Caco-2 (cell line): Measurements from ENCODE around the gene COL20A1. TPM values are rescaled to one million over a fixed set of nuclear protein-coding genes. Genes with fewer than 3 reads are reported as not detected.

Experiments
- BruUV-seq: library from RNA; stranded (reverse); fragments of 400-500 nt; replicated peaks from 2 replicates; lab custom pipeline; 2021; lab: Mats Ljungman, UMichigan
- CTCF ChIA-PET: fragments of 300-600 bp; sonication (Branson Sonifier 250); formaldehyde crosslinking; loops from one replicate; lab custom pipeline; 2022; ENCODE audit warnings: antibody characterized with exemption; lab: Charles Lee
- POLR2A ChIA-PET: fragments of 300-600 bp; sonication (Branson Sonifier 250); formaldehyde crosslinking; loops from one replicate; lab custom pipeline; 2022; ENCODE audit warnings: antibody characterized with exemption; lab: Charles Lee
- DNase-seq, 2 experiments: peaks; one replicate each; pipeline versions ENCODE4 v3.0.0 to v3.0.0-alpha.2; 2020 to 2022
- H3K27me3 ChIP-seq: replicated peaks from 2 replicates; pipeline ENCODE4 v1.6.0; 2011; ENCODE audit warnings: low read length; ENCODE audit not compliant: control insufficient read depth, insufficient read depth
- H3K36me3 ChIP-seq: 2 replicates; pipeline ENCODE4 v1.5.1; 2011; ENCODE audit warnings: low read length; ENCODE audit not compliant: control insufficient read depth, insufficient read depth
- H3K4me1 ChIP-seq: fragments of 250-450 bp; sonication (Bioruptor Pico); 2 replicates; pipeline ENCODE4 v1.5.1; 2020; ENCODE audit warnings: mild to moderate bottlenecking
- H3K4me3 ChIP-seq: 2 replicates; pipeline ENCODE4 v1.5.1; 2011; ENCODE audit warnings: low read depth, mild to moderate bottlenecking, control low read depth, low read length
- H3K9me3 ChIP-seq: fragments of 250-450 bp; sonication (Bioruptor Pico); 2 replicates; pipeline ENCODE4 v1.5.1; 2020; ENCODE audit warnings: mild to moderate bottlenecking, moderate library complexity
- H3K27ac Mint-ChIP-seq: one replicate; pipeline ENCODE4 v1.8.0; 2022; ENCODE audit warnings: mixed read lengths; ENCODE audit not compliant: unreplicated experiment
- H3K27me3 Mint-ChIP-seq: one replicate; pipeline ENCODE4 v1.8.0; 2022; ENCODE audit warnings: mixed read lengths; ENCODE audit not compliant: insufficient read depth, unreplicated experiment
- H3K36me3 Mint-ChIP-seq: one replicate; pipeline ENCODE4 v1.8.0; 2022; ENCODE audit warnings: mild to moderate bottlenecking, mixed read lengths; ENCODE audit not compliant: insufficient read depth, unreplicated experiment
- H3K4me1 Mint-ChIP-seq: one replicate; pipeline ENCODE4 v1.8.0; 2022; ENCODE audit warnings: low read depth, mixed read lengths; ENCODE audit not compliant: unreplicated experiment
- H3K4me3 Mint-ChIP-seq: one replicate; pipeline ENCODE4 v1.8.0; 2022; ENCODE audit warnings: mild to moderate bottlenecking, moderate library complexity, mixed read lengths; ENCODE audit not compliant: unreplicated experiment
- H3K9me3 Mint-ChIP-seq: one replicate; pipeline ENCODE4 v1.8.0; 2022; ENCODE audit warnings: mixed read lengths; ENCODE audit not compliant: unreplicated experiment
- intact Hi-C: fragments of 100-400 bp; cut with micrococcal nuclease; formaldehyde crosslinking; loops from one replicate; pipeline ENCODE4 v1.10.0; 2022; ENCODE audit not compliant: unreplicated experiment
- total RNA-seq: library from RNA; stranded (reverse); gene quantifications from 2 replicates; pipeline ENCODE4 v1.2.3, GENCODE V29; 2022
- TF ChIP-seq, protein P1 (sequence below), 2 experiments: fragments of 200-600 bp in 1 of 2; IDR thresholded peaks; 1 replicate in 1 of 2; 2 replicates in 1 of 2; pipeline versions ENCODE4 v1.5.1 to v1.8.0; 2011 to 2022; ENCODE audit warnings: antibody characterized with exemption in 1 of 2, control low read depth in 1 of 2, inconsistent platforms in 1 of 2, low read depth in 1 of 2, low read length in 1 of 2, mild to moderate bottlenecking in 1 of 2, moderate library complexity in 1 of 2; ENCODE audit not compliant: insufficient read depth in 1 of 2, severe bottlenecking in 1 of 2, unreplicated experiment in 1 of 2

The COL20A1 gene
- total RNA-seq, 1 experiment from 2014 or later = 0.27 TPM

DNA sequence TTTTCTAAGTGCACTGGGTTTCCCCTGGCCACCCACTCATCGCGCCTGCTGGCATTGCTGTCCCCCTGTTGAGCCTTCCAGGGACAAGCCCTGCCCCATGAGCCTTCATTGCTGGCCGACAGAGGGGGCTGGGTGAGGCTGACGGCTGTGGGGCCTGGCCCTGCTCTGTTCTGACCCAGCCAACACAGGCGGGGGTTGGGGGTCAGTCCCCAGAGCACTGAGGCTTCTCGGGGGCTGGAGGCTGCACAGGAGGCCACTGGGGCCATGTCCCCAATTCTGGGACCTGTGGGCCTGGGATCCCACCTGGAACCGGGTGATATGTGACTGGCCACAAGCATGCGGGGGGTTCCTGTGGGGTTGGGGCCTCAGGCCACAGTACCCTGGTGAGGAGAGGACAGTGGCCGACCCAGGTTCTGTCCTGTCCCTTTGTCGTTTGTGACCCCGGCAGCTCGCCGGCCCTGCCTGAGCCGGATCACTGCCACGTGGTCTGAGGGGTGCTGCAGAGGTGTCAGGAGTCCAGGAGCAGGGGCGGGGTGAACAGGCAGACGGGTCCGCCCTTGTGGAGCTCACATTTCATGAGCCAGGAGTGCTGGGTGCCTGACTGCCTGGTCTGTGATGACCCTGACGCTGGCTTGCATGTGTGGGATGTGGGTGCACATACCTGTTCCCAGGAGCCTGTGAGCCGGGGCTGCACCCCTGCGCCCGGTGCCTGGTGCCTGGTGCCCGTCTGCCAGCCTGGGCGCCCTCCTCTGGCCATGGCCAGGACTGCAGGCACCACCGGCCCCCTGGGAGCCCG, 2.1 kb upstream of the COL20A1 start:
- H3K9me3 Mint-ChIP-seq = no peaks in the 10 kb centered on the region
- no peaks in the 10 kb centered on the region for H3K4me1 Mint-ChIP-seq
- DNase-seq = peak in 1 of 2 experiments; percentile 84
- Histone ChIP-seq H3K9me3 (no peaks in the 10 kb centered on the region), H3K4me1 (0 out of 2 replicates have a peak, but pooled peaks cover 5% of the 10 kb centered on the region), H3K36me3 (no peaks in the 10 kb centered on the region), H3K27me3 (no peaks in the 10 kb centered on the region), H3K4me3 (no peak overlapping the region)
- ChIA-PET POLR2A (no interaction called here), CTCF (interaction anchor here (0.5 to 3.1 kb wide), 8 partner anchors 10 to 639 kb away, joined by 3 to 24 read pairs (median 4); no protein-coding TSS in a partner anchor)
- no peak overlapping the region for H3K4me3 Mint-ChIP-seq
- intact Hi-C loops = loop anchor here (5.0 kb wide), 1 partner anchor 109 kb away; no protein-coding TSS in a partner anchor
- BruUV-seq = no TSS peak
- peaks cover 86% of the 10 kb centered on the region for H3K36me3 Mint-ChIP-seq
- peak overlapping the region; percentile 48 for H3K27ac Mint-ChIP-seq
- no peaks in the 10 kb centered on the region for H3K27me3 Mint-ChIP-seq
- TF ChIP-seq, protein P1, sequence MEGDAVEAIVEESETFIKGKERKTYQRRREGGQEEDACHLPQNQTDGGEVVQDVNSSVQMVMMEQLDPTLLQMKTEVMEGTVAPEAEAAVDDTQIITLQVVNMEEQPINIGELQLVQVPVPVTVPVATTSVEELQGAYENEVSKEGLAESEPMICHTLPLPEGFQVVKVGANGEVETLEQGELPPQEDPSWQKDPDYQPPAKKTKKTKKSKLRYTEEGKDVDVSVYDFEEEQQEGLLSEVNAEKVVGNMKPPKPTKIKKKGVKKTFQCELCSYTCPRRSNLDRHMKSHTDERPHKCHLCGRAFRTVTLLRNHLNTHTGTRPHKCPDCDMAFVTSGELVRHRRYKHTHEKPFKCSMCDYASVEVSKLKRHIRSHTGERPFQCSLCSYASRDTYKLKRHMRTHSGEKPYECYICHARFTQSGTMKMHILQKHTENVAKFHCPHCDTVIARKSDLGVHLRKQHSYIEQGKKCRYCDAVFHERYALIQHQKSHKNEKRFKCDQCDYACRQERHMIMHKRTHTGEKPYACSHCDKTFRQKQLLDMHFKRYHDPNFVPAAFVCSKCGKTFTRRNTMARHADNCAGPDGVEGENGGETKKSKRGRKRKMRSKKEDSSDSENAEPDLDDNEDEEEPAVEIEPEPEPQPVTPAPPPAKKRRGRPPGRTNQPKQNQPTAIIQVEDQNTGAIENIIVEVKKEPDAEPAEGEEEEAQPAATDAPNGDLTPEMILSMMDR (IDR thresholded peaks at IDR 0.05; ENCODE audit: insufficient read depth in 1 of 2, low read depth in 1 of 2, low read length in 1 of 2, severe bottlenecking in 1 of 2, unreplicated experiment in 1 of 2) = peak; percentile 81 to 84

DNA sequence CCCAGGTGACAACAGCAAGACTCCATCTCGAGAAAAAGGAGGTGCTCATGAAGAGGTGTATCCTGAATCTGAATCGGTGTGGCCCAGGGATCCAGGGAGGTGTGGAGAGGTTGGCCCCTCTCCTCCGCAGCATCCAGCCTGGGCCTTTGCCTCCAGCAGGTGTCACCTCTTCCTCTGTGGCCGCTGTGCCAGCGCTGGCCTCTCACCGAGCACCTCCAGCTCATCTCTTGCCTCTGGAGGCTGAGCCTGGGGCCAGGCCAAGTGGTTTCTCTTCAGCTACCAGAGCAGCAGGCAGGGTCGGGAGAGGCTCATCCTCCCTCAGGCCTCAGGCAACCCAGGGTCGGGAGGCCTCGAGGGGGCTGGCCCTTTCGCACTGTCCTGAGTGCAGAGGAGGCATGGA, 1.2 kb upstream of the COL20A1 start:
- BruUV-seq = no TSS peak
- Mint-ChIP-seq H3K27ac (peak overlapping the region; percentile 39), H3K4me1 (no peaks in the 10 kb centered on the region), H3K9me3 (no peaks in the 10 kb centered on the region), H3K36me3 (peaks cover 77% of the 10 kb centered on the region), H3K4me3 (peak overlapping the region; percentile 14), H3K27me3 (no peaks in the 10 kb centered on the region)
- ChIA-PET CTCF (interaction anchor here (0.6 to 3.1 kb wide), 7 partner anchors 10 to 180 kb away, joined by 3 to 24 read pairs (median 5); no protein-coding TSS in a partner anchor), POLR2A (no interaction called here)
- H3K9me3 ChIP-seq = no peaks in the 10 kb centered on the region
- no peaks in the 10 kb centered on the region for H3K36me3 ChIP-seq
- intact Hi-C loops = loop anchor here (5.0 kb wide), 1 partner anchor 110 kb away; no protein-coding TSS in a partner anchor
- H3K4me3 ChIP-seq = no peak overlapping the region
- TF ChIP-seq, protein P1 (IDR thresholded peaks at IDR 0.05; ENCODE audit: insufficient read depth in 1 of 2, low read depth in 1 of 2, low read length in 1 of 2, severe bottlenecking in 1 of 2, unreplicated experiment in 1 of 2) = peak in 1 of 2 experiments; percentile 20
- H3K4me1 ChIP-seq = 0 out of 2 replicates have a peak, but pooled peaks cover 5% of the 10 kb centered on the region
- no peaks in the 10 kb centered on the region for H3K27me3 ChIP-seq
- DNase-seq = no peak

DNA sequence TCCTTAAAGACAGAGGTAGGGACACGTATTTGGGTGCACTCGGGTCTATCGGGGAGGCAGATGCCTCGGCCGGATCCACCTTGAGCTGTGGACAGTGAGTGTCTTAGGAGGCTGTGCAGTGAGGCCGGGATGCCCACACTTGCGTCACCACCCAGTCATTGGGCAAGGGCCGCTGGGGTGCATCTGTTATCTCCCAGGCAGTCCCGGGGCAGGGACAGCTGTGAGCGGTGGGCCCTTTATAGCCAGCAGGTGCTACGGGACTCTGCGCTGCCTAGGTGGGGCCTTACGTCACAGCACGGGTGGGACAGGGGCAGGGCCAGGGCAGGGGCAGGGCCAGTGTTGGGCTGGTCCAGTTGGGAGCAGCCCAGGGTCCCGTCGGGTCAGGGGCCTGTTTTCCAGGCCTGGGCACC, 689 bp upstream of the COL20A1 start:
- no peak overlapping the region for H3K4me3 ChIP-seq
- TF ChIP-seq, protein P1 (IDR thresholded peaks at IDR 0.05; ENCODE audit: insufficient read depth in 1 of 2, low read depth in 1 of 2, low read length in 1 of 2, severe bottlenecking in 1 of 2, unreplicated experiment in 1 of 2) = no peak
- peak overlapping the region; percentile 39 for H3K27ac Mint-ChIP-seq
- peak overlapping the region; percentile 14 for H3K4me3 Mint-ChIP-seq
- no peak for DNase-seq
- intact Hi-C loops = loop anchor here (5.0 kb wide), 1 partner anchor 110 kb away; no protein-coding TSS in a partner anchor
- no TSS peak for BruUV-seq
- H3K9me3 Mint-ChIP-seq = no peaks in the 10 kb centered on the region
- no peaks in the 10 kb centered on the region for H3K27me3 ChIP-seq
- no peaks in the 10 kb centered on the region for H3K36me3 ChIP-seq
- ChIA-PET POLR2A (no interaction called here), CTCF (interaction anchor here (0.6 to 3.1 kb wide), 6 partner anchors 11 to 90 kb away, joined by 3 to 24 read pairs (median 6); partner anchors contain the start of gene ARFGAP1)
- H3K27me3 Mint-ChIP-seq = no peaks in the 10 kb centered on the region
- peaks cover 72% of the 10 kb centered on the region for H3K36me3 Mint-ChIP-seq
- 0 out of 2 replicates have a peak, but pooled peaks cover 5% of the 10 kb centered on the region for H3K4me1 ChIP-seq
- no peaks in the 10 kb centered on the region for H3K4me1 Mint-ChIP-seq
- H3K9me3 ChIP-seq = no peaks in the 10 kb centered on the region
